ENCODE results near the gene SPRR2F. TPM values are rescaled to one million over a fixed set of nuclear protein-coding genes. Genes with fewer than 3 reads are reported as not detected.

The SPRR2F gene
- total and polyA plus RNA-seq, 9 of the 15 experiments (the other 6 are each of a cell fraction or from before 2014, with no cell fraction given) = 0.22 to 2.0 (median 0.41) TPM; not detected in 4

- TF ChIP-seq SPI1 (IDR thresholded peaks at IDR 0.05; ENCODE audit: borderline replicate concordance, low read depth, low read length) = no peak
- TF ChIP-seq NCOA1 (IDR thresholded peaks at IDR 0.05; ENCODE audit: low read depth) = no peak
Measured at GRCh38 chr1:153133743-153134142, 20.4 kb upstream of the SPRR2F start (continued).

DNA sequence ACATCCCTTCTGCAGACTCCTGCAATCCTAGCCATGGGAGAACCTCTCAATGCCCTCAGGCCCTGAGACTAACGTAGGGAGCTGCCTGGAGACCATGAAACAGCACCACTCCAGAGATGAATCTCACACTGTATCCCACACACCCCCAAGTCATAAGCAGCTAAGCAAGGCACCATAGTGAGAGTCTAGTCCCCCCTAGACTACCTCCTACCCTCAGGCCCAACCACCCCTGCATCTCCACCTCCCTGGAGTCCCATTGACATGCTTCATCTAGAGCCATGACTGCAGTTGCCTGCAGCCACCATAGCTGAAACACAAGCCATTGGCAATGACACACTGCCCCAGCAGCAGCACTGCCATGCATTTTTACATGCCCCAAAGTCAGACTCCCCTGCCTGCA, 20.0 kb upstream of the SPRR2F start:
- H3K4me2 ChIP-seq (ENCODE audit: insufficient read depth, low read length) = no peak overlapping the region
- H3K27ac ChIP-seq (ENCODE audit: extremely low read depth, low read depth, low read length) = no peak overlapping the region
- DNase-seq (ENCODE audit: extremely low read depth in 1 of 4, low spot score in 3 of 4) = no peak
- H3K9ac ChIP-seq (ENCODE audit: insufficient read depth in 1 of 2, low read depth in 2 of 2, low read length in 2 of 2) = no peak overlapping the region
- no TSS peak for BruUV-seq (replicated peaks)
- H3K36me3 ChIP-seq (ENCODE audit: control insufficient read depth, insufficient read depth, low read length) = no peaks in the 10 kb centered on the region
- H4K20me1 ChIP-seq (replicated peaks; ENCODE audit: control insufficient read depth, insufficient read depth, low read length) = no peaks in the 10 kb centered on the region
- H3K27me3 ChIP-seq (ENCODE audit: control insufficient read depth in 2 of 2, insufficient read depth in 2 of 2, low read length in 2 of 2) = 0 out of 5 replicates have a peak, but pooled peaks cover 0 to 3% of the 10 kb centered on the region in 2 experiments
- no peaks in the 10 kb centered on the region for H3K9me3 ChIP-seq (replicated peaks; ENCODE audit: control insufficient read depth, insufficient read depth, low read depth, low read length)
- WGBS (ENCODE audit: insufficient coverage, low coverage, missing lambda C conversion rate) = 23% methylated on average over 1 of the region's 1 CpG
- ChIA-PET POLR2A (interaction anchor here (0.7 kb wide), 1 partner anchor 276 kb away, joined by 4 read pairs; no protein-coding TSS in a partner anchor), CTCF (ENCODE audit: low intra/inter-chr PET ratio) (no interaction called here)
- intact Hi-C loops (cut with micrococcal nuclease) (no loop called here), in situ Hi-C loops (cut with MboI) (no loop called here)
- H3K4me1 ChIP-seq (replicated peaks in 1 of 2; ENCODE audit: control insufficient read depth in 2 of 2, insufficient read depth in 2 of 2, low read length in 2 of 2) = no peaks in the 10 kb centered on the region
- H3K4me3 ChIP-seq = no peak overlapping the region
- no peak for ATAC-seq
- no peak overlapping the region for H2AFZ ChIP-seq (ENCODE audit: low read depth, low read length)
- H3K9me1 ChIP-seq (ENCODE audit: control insufficient read depth, insufficient read depth, low read length) = no peaks in the 10 kb centered on the region
- no peak for FAIRE-seq
- H3K79me2 ChIP-seq (ENCODE audit: control insufficient read depth, insufficient read depth, low read length) = no peaks in the 10 kb centered on the region
- TF ChIP-seq TAF15 (IDR thresholded peaks at IDR 0.05; ENCODE audit: low read depth, low read length) = no peak
- TF ChIP-seq JUND (IDR thresholded peaks at IDR 0.05; ENCODE audit: borderline replicate concordance, low read depth, low read length) = no peak
- no peak for TF ChIP-seq JUND (tag; IDR thresholded peaks at IDR 0.05; ENCODE audit: borderline replicate concordance, low read depth, low read length)
- TF ChIP-seq, protein P1, sequence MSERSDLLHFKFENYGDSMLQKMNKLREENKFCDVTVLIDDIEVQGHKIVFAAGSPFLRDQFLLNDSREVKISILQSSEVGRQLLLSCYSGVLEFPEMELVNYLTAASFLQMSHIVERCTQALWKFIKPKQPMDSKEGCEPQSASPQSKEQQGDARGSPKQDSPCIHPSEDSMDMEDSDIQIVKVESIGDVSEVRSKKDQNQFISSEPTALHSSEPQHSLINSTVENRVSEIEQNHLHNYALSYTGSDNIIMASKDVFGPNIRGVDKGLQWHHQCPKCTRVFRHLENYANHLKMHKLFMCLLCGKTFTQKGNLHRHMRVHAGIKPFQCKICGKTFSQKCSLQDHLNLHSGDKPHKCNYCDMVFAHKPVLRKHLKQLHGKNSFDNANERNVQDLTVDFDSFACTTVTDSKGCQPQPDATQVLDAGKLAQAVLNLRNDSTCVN (CRISPR knock-in tag; IDR thresholded peaks at IDR 0.05) = no peak
- TF ChIP-seq FOXJ2 (tag; IDR thresholded peaks at IDR 0.05) = no peak
- no peak for TF ChIP-seq ZKSCAN3 (CRISPR knock-in tag; IDR thresholded peaks at IDR 0.05)
- TF ChIP-seq KLF16 (IDR thresholded peaks at IDR 0.05) = no peak
- no peak for TF ChIP-seq ILK (tag; IDR thresholded peaks at IDR 0.05; ENCODE audit: borderline replicate concordance, low read depth)
- TF ChIP-seq SAP30 (IDR thresholded peaks at IDR 0.05; ENCODE audit: borderline replicate concordance, insufficient read depth, low read depth, low read length, poor library complexity, severe bottlenecking) = no peak

All from K562 (cell line).